GM19035 (cell line): ENCODE results near the gene USP6.
A peak's percentile ranks its signal among the peaks of the same experiment; 100 is the strongest.
"Not testable (repeated sequence)": the region's sequence is repeated elsewhere in the genome, so short reads cannot be mapped to it uniquely, and the experiment has no call there.

Source experiments
- ATAC-seq: cut with Tn5 transposase; IDR thresholded peaks from one replicate; pipeline ENCODE4 v1.9.1; 2021; ENCODE audit not compliant: unreplicated experiment

The USP6 gene

DNA sequence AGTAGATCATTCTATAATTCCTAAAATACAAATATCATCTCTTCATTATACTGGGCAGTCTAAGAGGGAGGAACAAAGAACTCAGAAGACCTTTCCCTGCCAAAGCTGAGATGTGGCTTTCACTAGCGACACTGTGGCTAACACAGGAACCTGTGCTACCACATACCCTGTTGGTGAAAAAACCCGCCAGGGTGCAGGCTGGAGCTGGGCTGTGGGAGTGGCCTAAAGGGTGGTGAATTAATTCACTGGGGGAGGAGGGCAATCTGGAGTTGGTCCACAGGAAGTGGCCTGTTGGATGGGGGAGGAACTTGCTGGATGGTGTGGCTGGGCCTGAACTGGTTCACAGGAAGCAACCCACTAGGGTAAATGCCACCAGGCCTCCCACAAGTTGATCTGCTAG lies 68.5 kb downstream of the USP6 start:
- no peak for ATAC-seq

- ATAC-seq = peak; percentile 97
Observed at GRCh38 chr17:5191541-5192417, 75.9 kb downstream of the USP6 start, which contains the start of gene ZNF594. Gene ZNF594, minus strand, starts transcription at chr17:5191868. Its CDS starts 7,612 bp downstream, at chr17:5184256.

- no peak for ATAC-seq
Observed at GRCh38 chr17:5194346-5194745, 78.5 kb downstream of the USP6 start.

- ATAC-seq = no peak
Observed at GRCh38 chr17:5198472-5198871, 82.6 kb downstream of the USP6 start.

DNA sequence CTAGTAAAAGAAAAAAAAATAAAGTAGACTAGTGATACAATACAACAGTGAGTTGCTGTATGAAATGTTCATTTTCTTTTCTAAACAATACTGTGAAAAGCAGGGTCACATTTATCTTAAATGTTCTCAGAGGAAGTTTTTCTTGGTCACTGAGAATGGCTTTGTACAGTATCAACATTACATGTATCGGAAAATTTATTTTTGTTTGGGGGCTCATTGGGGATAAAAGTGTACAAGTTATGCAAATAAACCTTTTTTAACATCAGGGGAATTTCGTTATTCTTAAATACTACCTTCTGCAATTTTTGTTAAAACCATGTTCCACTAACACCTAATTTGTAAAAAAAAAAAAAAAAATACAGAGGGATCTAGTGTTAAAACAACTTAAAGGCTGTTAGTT lies 84.5 kb downstream of the USP6 start:
- no peak for ATAC-seq

- no peak for ATAC-seq
Observed at GRCh38 chr17:5201011-5201410, 85.2 kb downstream of the USP6 start.

- no peak for ATAC-seq
Observed at GRCh38 chr17:5203178-5203907, 87.5 kb downstream of the USP6 start.

DNA sequence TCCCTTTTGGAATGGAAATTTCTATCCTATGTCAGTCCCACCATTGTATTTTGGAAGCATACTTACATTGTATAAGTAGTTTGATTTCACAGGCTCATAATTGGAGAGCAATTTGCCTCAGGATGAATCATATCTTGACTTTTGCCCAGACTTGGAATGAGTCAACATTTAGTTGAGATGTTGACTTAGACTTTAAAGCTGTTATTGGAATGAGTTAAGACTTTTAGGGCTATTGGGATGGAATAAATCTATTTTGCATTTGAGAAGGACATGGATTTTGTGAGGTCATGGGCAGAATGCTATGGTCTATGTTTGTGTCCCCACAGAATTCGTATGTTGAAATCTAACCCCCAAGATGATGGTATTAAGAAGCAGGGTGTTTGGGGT lies 88.1 kb downstream of the USP6 start:
- no peak for ATAC-seq

GRCh38 chr17:5209396-5209795 lies 93.6 kb downstream of the USP6 start:
- ATAC-seq = no peak

DNA sequence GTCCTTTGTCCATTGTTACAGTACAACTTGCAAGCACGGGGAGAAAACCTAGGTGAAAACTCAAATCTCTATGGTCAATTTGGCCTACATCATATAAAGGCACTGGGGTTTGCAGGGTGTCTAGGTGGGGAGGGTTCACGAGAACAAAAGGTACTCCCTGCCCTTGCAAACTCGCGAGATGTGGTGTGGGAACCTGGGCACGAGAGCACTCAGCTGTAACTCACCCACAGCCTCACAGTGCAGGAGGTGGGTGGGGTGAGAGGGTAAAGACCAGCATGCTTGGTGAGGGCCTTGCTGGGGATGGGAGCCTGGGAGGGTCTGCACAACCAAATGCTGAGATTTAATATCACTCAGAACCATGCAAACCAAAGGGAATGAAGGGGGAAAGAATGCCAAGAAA lies 94.3 kb downstream of the USP6 start:
- no peak for ATAC-seq

GRCh38 chr17:5210614-5211252 lies 94.9 kb downstream of the USP6 start:
- no peak for ATAC-seq

DNA sequence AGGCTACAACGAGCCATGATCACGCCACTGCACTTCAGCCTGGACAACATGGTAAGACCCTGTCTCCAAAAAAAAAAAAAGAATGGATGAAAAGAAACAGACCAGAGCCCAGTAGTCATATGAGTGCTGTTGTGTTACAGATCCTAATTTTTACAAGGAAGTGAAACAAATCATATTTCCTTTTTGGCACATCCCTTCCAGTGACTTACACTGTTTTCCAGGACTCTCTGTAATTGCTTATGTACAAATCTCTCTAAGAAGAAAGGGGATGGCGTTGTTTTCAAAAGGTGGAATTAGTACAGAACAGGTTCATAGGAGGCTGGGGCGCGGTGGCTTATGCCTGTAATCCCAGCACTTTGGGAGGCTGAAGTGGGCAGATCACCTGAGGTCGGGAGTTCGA lies 95.6 kb downstream of the USP6 start:
- ATAC-seq = no peak

DNA sequence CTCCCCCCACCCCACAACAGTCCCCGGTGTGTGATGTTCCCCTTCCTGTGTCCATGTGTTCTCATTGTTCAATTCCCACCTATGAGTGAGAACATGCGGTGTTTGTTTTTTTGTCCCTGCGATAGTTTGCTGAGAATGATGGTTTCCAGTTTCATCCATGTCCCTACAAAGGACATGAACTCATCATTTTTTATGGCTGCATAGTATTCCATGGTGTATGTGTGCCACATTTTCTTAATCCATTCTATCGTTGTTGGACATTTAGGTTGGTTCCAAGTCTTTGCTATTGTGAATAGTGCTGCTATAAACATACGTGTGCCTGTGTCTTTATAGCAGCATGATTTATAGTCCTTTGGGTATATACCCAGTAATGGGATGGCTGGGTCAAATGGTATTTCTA lies 101.7 kb downstream of the USP6 start:
- not testable (repeated sequence) for ATAC-seq

DNA sequence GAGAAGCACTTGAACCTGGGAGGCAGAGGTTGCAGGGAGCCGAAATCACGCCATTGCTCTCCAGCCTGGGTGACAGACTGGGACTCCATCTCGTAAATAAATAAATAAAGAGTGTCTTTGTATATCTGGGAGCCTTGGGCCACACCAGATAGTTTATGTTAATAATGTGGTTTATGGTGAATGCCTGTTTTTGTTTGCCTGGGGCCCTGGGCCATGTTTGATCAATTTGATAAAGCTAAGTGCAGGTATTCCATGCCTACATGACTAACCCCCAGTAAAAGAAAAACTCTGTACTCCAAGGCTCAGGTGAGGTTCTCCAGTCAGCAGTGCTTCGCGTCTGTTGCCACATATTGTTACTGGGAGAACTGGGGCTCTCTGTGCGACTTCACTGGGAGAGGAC lies 103.7 kb downstream of the USP6 start:
- no peak for ATAC-seq

DNA sequence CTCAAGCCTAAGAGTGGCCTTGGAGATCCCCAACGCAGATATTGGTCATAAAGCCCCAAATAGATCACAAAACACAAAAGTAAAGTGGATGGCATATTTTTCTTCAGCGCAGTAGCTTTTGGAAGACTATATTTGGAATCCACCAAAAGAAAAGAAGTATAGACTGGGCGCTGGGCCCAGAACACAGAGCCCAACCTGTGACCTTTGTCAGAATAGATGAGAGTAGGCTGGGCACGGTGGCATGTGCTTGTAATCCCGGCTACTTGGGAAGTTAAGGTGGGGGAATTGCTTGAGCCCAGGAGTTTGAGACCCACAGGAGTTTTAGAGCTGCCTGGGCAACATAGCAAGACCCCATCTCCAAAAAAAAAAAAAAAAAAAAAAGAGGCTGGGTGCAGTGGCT lies 104.2 kb downstream of the USP6 start:
- ATAC-seq = no peak

GRCh38 chr17:5221912-5222311 lies 106.1 kb downstream of the USP6 start:
- not testable (repeated sequence) for ATAC-seq
